Measurements from ENCODE around the gene MCCC2.
"Not testable (repeated sequence)": the region's sequence is repeated elsewhere in the genome, so short reads cannot be mapped to it uniquely, and the experiment has no call there.

Gene MCCC2

GRCh38 chr5:71596169-71596568 is 9.0 kb downstream of the MCCC2 start:
- no peak for DNase-seq (ENCODE audit: low read depth in 2 of 3, low spot score in 2 of 3)

- DNase-seq (ENCODE audit: low read depth in 2 of 3, low spot score in 2 of 3), result no peak
These were observed 9.9 kb downstream of the MCCC2 start for GRCh38 chr5:71597001-71597400.

GRCh38 chr5:71600783-71601182 is 13.6 kb downstream of the MCCC2 start:
- no peak for DNase-seq (ENCODE audit: low read depth in 2 of 3, low spot score in 2 of 3)

- DNase-seq (ENCODE audit: low read depth in 2 of 3, low spot score in 2 of 3), result peak; percentile 8 to 33 (median 26)
These were observed 14.3 kb downstream of the MCCC2 start for GRCh38 chr5:71601222-71602026.

GRCh38 chr5:71609916-71610315 is 22.8 kb downstream of the MCCC2 start:
- not testable (repeated sequence) for DNase-seq (ENCODE audit: low read depth in 2 of 3, low spot score in 2 of 3)

- DNase-seq (ENCODE audit: low read depth in 2 of 3, low spot score in 2 of 3), result no peak
These were observed 28.7 kb downstream of the MCCC2 start for GRCh38 chr5:71615809-71616208.

- no peak for DNase-seq (ENCODE audit: low read depth in 2 of 3, low spot score in 2 of 3)
These were observed 33.5 kb downstream of the MCCC2 start for GRCh38 chr5:71620630-71621029.

- DNase-seq (ENCODE audit: low read depth in 2 of 3, low spot score in 2 of 3), result no peak
These were observed 34.1 kb downstream of the MCCC2 start for GRCh38 chr5:71621268-71621667.

- DNase-seq (ENCODE audit: low read depth in 2 of 3, low spot score in 2 of 3), result no peak
These were observed 34.6 kb downstream of the MCCC2 start for GRCh38 chr5:71621741-71622140.

- DNase-seq (ENCODE audit: low read depth in 2 of 3, low spot score in 2 of 3), result no peak
These were observed 36.2 kb downstream of the MCCC2 start for GRCh38 chr5:71623221-71623794.

- DNase-seq (ENCODE audit: low read depth in 2 of 3, low spot score in 2 of 3), result no peak
These were observed 42.8 kb downstream of the MCCC2 start for GRCh38 chr5:71629950-71630349.

- no peak for DNase-seq (ENCODE audit: low read depth in 2 of 3, low spot score in 2 of 3)
These were observed 43.9 kb downstream of the MCCC2 start for GRCh38 chr5:71631070-71631469.

- no peak for DNase-seq (ENCODE audit: low read depth in 2 of 3, low spot score in 2 of 3)
These were observed 45.0 kb downstream of the MCCC2 start for GRCh38 chr5:71632168-71632567.

- DNase-seq (ENCODE audit: low read depth in 2 of 3, low spot score in 2 of 3), result no peak
These were observed 46.4 kb downstream of the MCCC2 start for GRCh38 chr5:71633255-71634155.

GRCh38 chr5:71637133-71637532 is 50.0 kb downstream of the MCCC2 start:
- no peak for DNase-seq (ENCODE audit: low read depth in 2 of 3, low spot score in 2 of 3)

- no peak for DNase-seq (ENCODE audit: low read depth in 2 of 3, low spot score in 2 of 3)
These were observed 53.3 kb downstream of the MCCC2 start for GRCh38 chr5:71640408-71640807.

GRCh38 chr5:71645030-71645429 is 57.9 kb downstream of the MCCC2 start:
- DNase-seq (ENCODE audit: low read depth in 2 of 3, low spot score in 2 of 3), result no peak

GRCh38 chr5:71650940-71651339 is 63.8 kb downstream of the MCCC2 start:
- not testable (repeated sequence) for DNase-seq (ENCODE audit: low read depth in 2 of 3, low spot score in 2 of 3)

- DNase-seq (ENCODE audit: low read depth in 2 of 3, low spot score in 2 of 3), result peak in 1 of 3 experiments; percentile 2
These were observed 64.4 kb downstream of the MCCC2 start for GRCh38 chr5:71651579-71651978.

GRCh38 chr5:71652349-71652748 is 65.2 kb downstream of the MCCC2 start:
- DNase-seq (ENCODE audit: low read depth in 2 of 3, low spot score in 2 of 3), result no peak

GRCh38 chr5:71652803-71653543 is 65.8 kb downstream of the MCCC2 start:
- no peak for DNase-seq (ENCODE audit: low read depth in 2 of 3, low spot score in 2 of 3)
